ENCODE results near the gene UQCRC2.
"Not testable (repeated sequence)": the region's sequence is repeated elsewhere in the genome, so short reads cannot be mapped to it uniquely, and the experiment has no call there.

The UQCRC2 gene

GRCh38 chr16:21984062-21984461 lies 30.9 kb downstream of the UQCRC2 start:
- no peak for DNase-seq

- no peak for DNase-seq
Observed at GRCh38 chr16:21985524-21985923, 32.4 kb downstream of the UQCRC2 start.

- no peak for DNase-seq
Observed at GRCh38 chr16:21986692-21987246, 33.6 kb downstream of the UQCRC2 start.

- DNase-seq, result no peak
Observed at GRCh38 chr16:21987498-21987897, 34.3 kb downstream of the UQCRC2 start.

- DNase-seq, result no peak
Observed at GRCh38 chr16:21989133-21989532, 36.0 kb downstream of the UQCRC2 start.

GRCh38 chr16:21989751-21990150 lies 36.6 kb downstream of the UQCRC2 start:
- no peak for DNase-seq

GRCh38 chr16:21990381-21990944 lies 37.3 kb downstream of the UQCRC2 start:
- no peak for DNase-seq

GRCh38 chr16:21991621-21992020 lies 38.5 kb downstream of the UQCRC2 start:
- DNase-seq, result no peak

- DNase-seq, result no peak
Observed at GRCh38 chr16:21994856-21995465, 41.8 kb downstream of the UQCRC2 start.

GRCh38 chr16:21996923-21997696 lies 43.9 kb downstream of the UQCRC2 start:
- DNase-seq, result no peak

- DNase-seq, result no peak
Observed at GRCh38 chr16:21997697-21998480, 44.7 kb downstream of the UQCRC2 start.

- peak in 1 of 3 donors; percentile 29 for DNase-seq
Observed at GRCh38 chr16:22001591-22001990, 48.4 kb downstream of the UQCRC2 start.

- not testable (repeated sequence) for DNase-seq
Observed at GRCh38 chr16:22002047-22002446, 48.9 kb downstream of the UQCRC2 start.

- DNase-seq, result no peak
Observed at GRCh38 chr16:22003195-22003594, 50.0 kb downstream of the UQCRC2 start.

- no peak for DNase-seq
Observed at GRCh38 chr16:22004341-22004740, 51.2 kb downstream of the UQCRC2 start.

GRCh38 chr16:22005746-22006145 lies 52.6 kb downstream of the UQCRC2 start:
- DNase-seq, result no peak

GRCh38 chr16:22006636-22007035 lies 53.5 kb downstream of the UQCRC2 start:
- no peak for DNase-seq

GRCh38 chr16:22007159-22007508 lies 54.0 kb downstream of the UQCRC2 start:
- no peak for DNase-seq

- DNase-seq, result peak; percentile 76 to 93 (median 85)
Observed at GRCh38 chr16:22007509-22008214, 54.5 kb downstream of the UQCRC2 start, which contains the start of gene MOSMO. MOSMO (plus strand) TSS chr16:22008111; CDS start chr16:22008302, 191 bp downstream.

- no peak for DNase-seq
Observed at GRCh38 chr16:22008215-22009059, 55.3 kb downstream of the UQCRC2 start.

- DNase-seq, result no peak
Observed at GRCh38 chr16:22010902-22011301, 57.7 kb downstream of the UQCRC2 start.

All from suppressor macrophage treated with lipopolysaccharide for 1 hour (primary cell).